SK-N-SH (cell line): ENCODE results near the gene GLCCI1. TPM values are rescaled to one million over a fixed set of nuclear protein-coding genes. Genes with fewer than 3 reads are reported as not detected.
A peak's percentile ranks its signal among the peaks of the same experiment; 100 is the strongest.

Experiments
- CTCF ChIA-PET: fragments of 300-600, 350-600 bp; formaldehyde crosslinking; extraction: SDS; loops from one replicate; lab custom pipeline; 2021; lab: Yijun Ruan, JAX
- POLR2A ChIA-PET: fragments of 350-600 bp; sonication (Branson Sonifier 250); formaldehyde crosslinking; extraction: SDS; loops from one replicate; lab custom pipeline; 2020; ENCODE audit warnings: antibody characterized with exemption, inconsistent platforms; lab: Yijun Ruan, JAX
- DNase-seq: peaks from one replicate; pipeline ENCODE4 v3.0.0; 2012
- H2AFZ ChIP-seq: fragments of 200-600 bp; sonication (generic); 2 replicates; pipeline ENCODE4 v1.8.1; 2016; ENCODE audit warnings: antibody characterized with exemption, mild to moderate bottlenecking, low read depth
- H3F3A ChIP-seq: fragments of 200-600 bp; sonication (generic); replicated peaks from 2 replicates; pipeline ENCODE3; 2016; ENCODE audit warnings: antibody characterized with exemption, mild to moderate bottlenecking; ENCODE audit not compliant: insufficient read depth
- H3K27ac ChIP-seq, 2 experiments: fragments of 200-500 bp in 1 of 2; fragments of 200-600 bp in 1 of 2; sonication (Bioruptor generic) in 1 of 2; sonication (generic), shearing (Covaris generic) in 1 of 2; 2 replicates each; pipeline versions ENCODE4 v1.5.1 to v1.6.1; 2014 to 2016; ENCODE audit warnings: low read depth in 2 of 2, inconsistent platforms in 1 of 2, low read length in 1 of 2, mild to moderate bottlenecking in 1 of 2, mixed read lengths in 1 of 2
- H3K27me3 ChIP-seq: fragments of 200-600 bp; sonication (generic), shearing (Covaris generic); 2 replicates; pipeline ENCODE4 v1.6.1; 2016; ENCODE audit warnings: mixed run types; ENCODE audit not compliant: insufficient read depth
- H3K36me3 ChIP-seq, 2 experiments: fragments of 200-500 bp in 1 of 2; fragments of 200-600 bp in 1 of 2; sonication (Bioruptor generic) in 1 of 2; sonication (generic) in 1 of 2; replicated peaks in 1 of 2; 2 replicates each; pipeline versions ENCODE3 to v1.5.1; 2014 to 2016; ENCODE audit warnings: low read length in 1 of 2, mild to moderate bottlenecking in 1 of 2; ENCODE audit not compliant: insufficient read depth in 2 of 2, control insufficient read depth in 1 of 2
- H3K4me1 ChIP-seq, 2 experiments: fragments of 200-500 bp in 1 of 2; fragments of 200-600 bp in 1 of 2; sonication (Bioruptor generic) in 1 of 2; sonication (generic), shearing (Covaris generic) in 1 of 2; 2 replicates each; pipeline versions ENCODE4 v1.5.1 to v1.6.1; 2014 to 2016; ENCODE audit warnings: low read depth in 1 of 2, low read length in 1 of 2, mixed run types in 1 of 2; ENCODE audit not compliant: insufficient read depth in 2 of 2, control insufficient read depth in 1 of 2
- H3K4me2 ChIP-seq: fragments of 200-600 bp; sonication (generic), shearing (Covaris generic); 2 replicates; pipeline ENCODE4 v1.6.1; 2017; ENCODE audit warnings: mixed run types
- H3K4me3 ChIP-seq, 2 experiments: fragments of 200-500 bp in 1 of 2; fragments of 200-600 bp in 1 of 2; sonication (Bioruptor generic) in 1 of 2; sonication (generic), shearing (Covaris generic) in 1 of 2; 2 replicates each; pipeline versions ENCODE4 v1.5.1 to v1.8.1; 2014 to 2016; ENCODE audit warnings: low read depth in 2 of 2, inconsistent platforms in 1 of 2, low read length in 1 of 2, mild to moderate bottlenecking in 1 of 2, mixed read lengths in 1 of 2, moderate library complexity in 1 of 2
- H3K79me2 ChIP-seq: fragments of 200-600 bp; sonication (generic); 2 replicates; pipeline ENCODE4 v1.8.1; 2017; ENCODE audit warnings: mild to moderate bottlenecking; ENCODE audit not compliant: insufficient read depth
- H3K9ac ChIP-seq: fragments of 200-600 bp; sonication (generic); 2 replicates; pipeline ENCODE4 v1.6.1; 2017; ENCODE audit warnings: mixed run types
- H3K9me2 ChIP-seq: fragments of 200-600 bp; sonication (generic); 2 replicates; pipeline ENCODE4 v1.6.1; 2017; ENCODE audit warnings: mixed run types
- H3K9me3 ChIP-seq: fragments of 200-600 bp; sonication (generic); 2 replicates; pipeline ENCODE4 v1.6.1; 2017; ENCODE audit warnings: mixed run types, mild to moderate bottlenecking, moderate library complexity
- H4K20me1 ChIP-seq: fragments of 200-600 bp; sonication (generic); 2 replicates; pipeline ENCODE4 v1.6.1; 2017; ENCODE audit warnings: mild to moderate bottlenecking, mixed run types; ENCODE audit not compliant: insufficient read depth
- CHD2 ChIP-seq: fragments of 150-350 bp; IDR thresholded peaks from 2 replicates; pipeline ENCODE4 v1.6.1; 2018; ENCODE audit warnings: low read length; ENCODE audit not compliant: partially characterized antibody
- EZH2phosphoT487 ChIP-seq: fragments of 200-600 bp; sonication (generic); IDR thresholded peaks from 2 replicates; pipeline ENCODE4 v1.6.1; 2017; ENCODE audit warnings: low read depth, mixed run types, mild to moderate bottlenecking, antibody characterized with exemption, moderate library complexity, borderline replicate concordance
- MXI1 ChIP-seq: IDR thresholded peaks from 2 replicates; pipeline ENCODE4 v1.6.1; 2012; ENCODE audit warnings: mild to moderate bottlenecking, low read depth, low read length, improper control_type of control experiment
- NFIC ChIP-seq: IDR thresholded peaks from 2 replicates; pipeline ENCODE4 v1.4.0; 2012; ENCODE audit warnings: borderline replicate concordance
- RCOR1 ChIP-seq: fragments of 150-350 bp; IDR thresholded peaks from 2 replicates; pipeline ENCODE4 v1.6.1; 2017; ENCODE audit warnings: antibody characterized with exemption, low read length
- SIN3A ChIP-seq: IDR thresholded peaks from 2 replicates; pipeline ENCODE4 v1.6.1; 2012; ENCODE audit warnings: low read depth, mild to moderate bottlenecking, low read length, moderate library complexity, borderline replicate concordance
- SMC3 ChIP-seq: IDR thresholded peaks from 2 replicates; pipeline ENCODE4 v1.6.1; 2012; ENCODE audit warnings: low read depth, low read length, improper control_type of control experiment
- TAF1 ChIP-seq: IDR thresholded peaks from 2 replicates; pipeline ENCODE4 v1.6.1; 2012; ENCODE audit warnings: low read depth, mild to moderate bottlenecking, low read length, moderate library complexity, borderline replicate concordance
- WGBS: methylation state at CpG from one replicate; pipeline ENCODE4 v1.1.6; 2017; ENCODE audit warnings: low lambda C conversion rate; 5-methylcytosine and 5-hydroxymethylcytosine counted together
- polyA plus RNA-seq, 3 experiments: library from polyadenylated mRNA; depleted of rRNA; stranded (reverse); fragments of >200 nt; gene quantifications; 2 replicates each; pipeline ENCODE4 v1.2.3, GENCODE V29; 2012
- TF ChIP-seq, protein P1 (sequence below): IDR thresholded peaks from 2 replicates; pipeline ENCODE4 v1.6.1; 2012; ENCODE audit warnings: mild to moderate bottlenecking, low read depth, low read length, moderate library complexity
- TF ChIP-seq, protein P2 (sequence below): IDR thresholded peaks from 2 replicates; pipeline ENCODE4 v1.4.0; 2012; ENCODE audit warnings: low read depth
- TF ChIP-seq, protein P3 (sequence below): fragments of 150-350 bp; IDR thresholded peaks from 2 replicates; pipeline ENCODE4 v1.6.1; 2017; ENCODE audit warnings: antibody characterized with exemption, low read length, low read depth, borderline replicate concordance

The GLCCI1 gene
- polyA plus RNA-seq, 1 of the 3 experiments (the other 2 are of a cell fraction), result 5.5 TPM

DNA sequence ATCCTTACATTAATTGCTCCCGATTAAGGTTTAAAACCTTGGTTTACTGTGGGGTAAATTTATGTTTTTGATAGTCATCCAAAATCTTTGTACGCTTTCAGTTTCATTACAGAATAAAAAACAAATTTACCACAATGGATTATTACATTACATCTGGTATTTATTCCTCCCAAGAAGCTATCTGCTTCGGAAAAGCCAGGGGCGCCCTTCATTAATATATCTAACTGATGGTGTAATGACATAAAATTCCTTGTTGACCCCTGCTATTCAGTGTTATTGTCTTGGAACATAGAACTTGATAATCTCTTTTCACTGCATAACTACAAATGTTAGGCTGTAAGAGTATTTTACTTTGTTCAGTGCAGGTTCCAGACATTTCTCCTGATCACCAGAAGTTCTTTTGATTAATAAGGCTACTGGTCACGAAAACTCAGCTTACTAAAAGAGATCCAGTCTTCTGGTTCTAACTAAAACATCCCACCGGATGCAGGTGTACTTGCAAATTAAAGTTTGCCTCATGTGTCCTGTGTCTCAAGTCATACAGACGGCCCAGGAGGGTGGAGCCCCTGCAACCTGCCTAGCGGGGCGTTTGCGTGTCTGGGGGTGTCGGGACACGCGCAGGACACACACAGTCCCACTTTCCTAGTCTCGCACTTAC is 581 bp upstream of the GLCCI1 start:
- peaks cover 28% of the 10 kb centered on the region for H3K79me2 ChIP-seq
- H3K4me1 ChIP-seq, result peaks cover 3 to 34% of the 10 kb centered on the region in 2 experiments; a peak in 3 of 4 replicates
- peak overlapping the region; percentile 77 for H2AFZ ChIP-seq
- TF ChIP-seq SIN3A, result 0 out of 2 replicates have a peak, but pooled peaks have one; percentile 20
- TF ChIP-seq, protein P1, sequence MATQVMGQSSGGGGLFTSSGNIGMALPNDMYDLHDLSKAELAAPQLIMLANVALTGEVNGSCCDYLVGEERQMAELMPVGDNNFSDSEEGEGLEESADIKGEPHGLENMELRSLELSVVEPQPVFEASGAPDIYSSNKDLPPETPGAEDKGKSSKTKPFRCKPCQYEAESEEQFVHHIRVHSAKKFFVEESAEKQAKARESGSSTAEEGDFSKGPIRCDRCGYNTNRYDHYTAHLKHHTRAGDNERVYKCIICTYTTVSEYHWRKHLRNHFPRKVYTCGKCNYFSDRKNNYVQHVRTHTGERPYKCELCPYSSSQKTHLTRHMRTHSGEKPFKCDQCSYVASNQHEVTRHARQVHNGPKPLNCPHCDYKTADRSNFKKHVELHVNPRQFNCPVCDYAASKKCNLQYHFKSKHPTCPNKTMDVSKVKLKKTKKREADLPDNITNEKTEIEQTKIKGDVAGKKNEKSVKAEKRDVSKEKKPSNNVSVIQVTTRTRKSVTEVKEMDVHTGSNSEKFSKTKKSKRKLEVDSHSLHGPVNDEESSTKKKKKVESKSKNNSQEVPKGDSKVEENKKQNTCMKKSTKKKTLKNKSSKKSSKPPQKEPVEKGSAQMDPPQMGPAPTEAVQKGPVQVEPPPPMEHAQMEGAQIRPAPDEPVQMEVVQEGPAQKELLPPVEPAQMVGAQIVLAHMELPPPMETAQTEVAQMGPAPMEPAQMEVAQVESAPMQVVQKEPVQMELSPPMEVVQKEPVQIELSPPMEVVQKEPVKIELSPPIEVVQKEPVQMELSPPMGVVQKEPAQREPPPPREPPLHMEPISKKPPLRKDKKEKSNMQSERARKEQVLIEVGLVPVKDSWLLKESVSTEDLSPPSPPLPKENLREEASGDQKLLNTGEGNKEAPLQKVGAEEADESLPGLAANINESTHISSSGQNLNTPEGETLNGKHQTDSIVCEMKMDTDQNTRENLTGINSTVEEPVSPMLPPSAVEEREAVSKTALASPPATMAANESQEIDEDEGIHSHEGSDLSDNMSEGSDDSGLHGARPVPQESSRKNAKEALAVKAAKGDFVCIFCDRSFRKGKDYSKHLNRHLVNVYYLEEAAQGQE, result no peak
- peak; percentile 13; the same call in 1 of the 2 replicates for TF ChIP-seq SMC3
- 0 out of 2 replicates have a peak, but pooled peaks have one; percentile 23 for TF ChIP-seq RCOR1
- H3K9ac ChIP-seq, result peak overlapping the region; percentile 1; the same call in 1 of the 2 replicates
- H3K9me3 ChIP-seq, result no peaks in the 10 kb centered on the region
- POLR2A ChIA-PET, result interaction anchor here (0.6 to 4.4 kb wide), 7 partner anchors 77 to 328 kb away, joined by 3 to 25 read pairs (median 3); partner anchors contain the start of genes ICA1 and UMAD1
- no peaks in the 10 kb centered on the region for H3K36me3 ChIP-seq
- peaks cover 3% of the 10 kb centered on the region for H3F3A ChIP-seq
- no peaks in the 10 kb centered on the region for H3K27me3 ChIP-seq
- 6% methylated on average over 14 of the region's 14 CpGs for WGBS
- peak overlapping the region; percentile 68 for H3K4me2 ChIP-seq
- no peak for DNase-seq
- H3K4me3 ChIP-seq, result peak overlapping the region; percentile 87 to 100
- H3K27ac ChIP-seq, result peak overlapping the region in 1 of 2 experiments; percentile 74; a peak in 2 of 4 replicates
- H4K20me1 ChIP-seq, result no peaks in the 10 kb centered on the region
- CTCF ChIA-PET, result interaction anchor here (0.8 to 4.1 kb wide), 8 partner anchors 13 to 328 kb away, joined by 3 to 29 read pairs (median 3); partner anchors contain the start of gene UMAD1
- H3K9me2 ChIP-seq, result no peaks in the 10 kb centered on the region

DNA sequence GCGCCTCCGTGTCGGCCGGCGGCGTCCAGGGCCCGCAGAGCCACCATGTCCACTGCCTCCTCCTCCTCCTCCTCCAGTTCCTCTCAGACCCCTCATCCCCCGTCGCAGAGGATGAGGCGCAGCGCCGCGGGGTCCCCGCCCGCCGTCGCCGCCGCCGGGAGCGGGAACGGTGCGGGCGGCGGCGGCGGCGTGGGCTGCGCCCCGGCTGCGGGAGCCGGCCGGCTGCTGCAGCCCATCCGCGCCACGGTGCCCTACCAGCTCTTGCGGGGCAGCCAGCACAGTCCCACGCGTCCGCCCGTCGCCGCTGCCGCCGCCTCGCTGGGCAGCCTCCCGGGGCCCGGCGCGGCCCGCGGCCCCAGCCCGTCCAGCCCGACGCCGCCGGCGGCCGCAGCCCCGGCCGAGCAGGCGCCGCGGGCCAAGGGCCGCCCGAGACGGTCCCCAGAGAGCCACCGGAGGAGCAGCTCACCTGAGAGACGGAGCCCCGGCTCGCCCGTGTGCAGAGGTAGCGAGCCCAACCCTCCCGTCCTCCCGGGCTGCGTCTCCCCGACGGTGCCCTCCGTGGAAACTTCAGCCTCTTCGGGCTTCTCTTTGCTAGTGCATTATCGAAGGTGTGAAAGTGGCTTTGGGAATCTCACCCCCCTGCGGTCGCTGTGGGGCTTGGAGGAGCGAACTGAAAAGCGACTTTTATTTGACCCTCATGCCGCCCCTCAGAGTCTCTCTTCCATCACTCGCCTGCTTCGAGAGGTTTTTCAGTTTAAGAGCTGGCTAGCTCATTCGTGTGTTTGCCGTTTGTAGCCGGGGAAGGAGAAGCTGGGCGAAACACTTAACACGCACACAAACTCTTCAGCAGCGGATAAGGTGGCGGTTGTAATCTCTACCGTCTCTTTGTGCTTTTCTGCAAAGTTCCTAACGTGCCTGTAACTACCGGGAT is 975 bp downstream of the GLCCI1 start:
- H3K4me2 ChIP-seq, result peak overlapping the region; percentile 80
- peaks cover 38% of the 10 kb centered on the region for H3K79me2 ChIP-seq
- no peak for DNase-seq
- no peaks in the 10 kb centered on the region for H3K9me2 ChIP-seq
- peaks cover 8 to 39% of the 10 kb centered on the region in 2 experiments; a peak in 3 of 4 replicates for H3K4me1 ChIP-seq
- peaks cover 3% of the 10 kb centered on the region for H3F3A ChIP-seq
- peaks cover 0 to 3% of the 10 kb centered on the region in 2 experiments for H3K36me3 ChIP-seq
- POLR2A ChIA-PET, result interaction anchor here (0.9 to 4.4 kb wide), 14 partner anchors 86 to 401 kb away, joined by 3 to 25 read pairs (median 4); partner anchors contain the start of gene UMAD1
- peak overlapping the region; percentile 76 for H3K9ac ChIP-seq
- TF ChIP-seq, protein P2, sequence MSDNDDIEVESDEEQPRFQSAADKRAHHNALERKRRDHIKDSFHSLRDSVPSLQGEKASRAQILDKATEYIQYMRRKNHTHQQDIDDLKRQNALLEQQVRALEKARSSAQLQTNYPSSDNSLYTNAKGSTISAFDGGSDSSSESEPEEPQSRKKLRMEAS, result 0 out of 2 replicates have a peak, but pooled peaks have one; percentile 31
- TF ChIP-seq MXI1, result peak; percentile 4; the same call in 1 of the 2 replicates
- no peak for TF ChIP-seq EZH2phosphoT487
- TF ChIP-seq CHD2, result no peak
- TF ChIP-seq TAF1, result 0 out of 2 replicates have a peak, but pooled peaks have one; percentile 39
- no peak for TF ChIP-seq NFIC
- TF ChIP-seq, protein P3, sequence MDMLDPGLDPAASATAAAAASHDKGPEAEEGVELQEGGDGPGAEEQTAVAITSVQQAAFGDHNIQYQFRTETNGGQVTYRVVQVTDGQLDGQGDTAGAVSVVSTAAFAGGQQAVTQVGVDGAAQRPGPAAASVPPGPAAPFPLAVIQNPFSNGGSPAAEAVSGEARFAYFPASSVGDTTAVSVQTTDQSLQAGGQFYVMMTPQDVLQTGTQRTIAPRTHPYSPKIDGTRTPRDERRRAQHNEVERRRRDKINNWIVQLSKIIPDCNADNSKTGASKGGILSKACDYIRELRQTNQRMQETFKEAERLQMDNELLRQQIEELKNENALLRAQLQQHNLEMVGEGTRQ, result no peak
- no peak for TF ChIP-seq SMC3
- H3K9me3 ChIP-seq, result no peaks in the 10 kb centered on the region
- H3K4me3 ChIP-seq, result peak overlapping the region; percentile 87 to 100
- peak overlapping the region; percentile 66 for H2AFZ ChIP-seq
- CTCF ChIA-PET, result interaction anchor here (0.7 to 2.7 kb wide), 9 partner anchors 11 to 328 kb away, joined by 3 to 15 read pairs (median 3); no protein-coding TSS in a partner anchor
- H3K27me3 ChIP-seq, result no peaks in the 10 kb centered on the region
- 2% methylated on average over 39 of the region's 98 CpGs for WGBS
- H3K27ac ChIP-seq, result peak overlapping the region; percentile 77 to 99
- H4K20me1 ChIP-seq, result no peaks in the 10 kb centered on the region
